Activated CD4-positive, alpha-beta T cell treated with anti-CD3 and anti-CD28 coated beads, Interleukin-2, Interleukin-4, amounts not matched to agents 100 ng/mL and 50 ng/mL, durations not matched to agents 16 hours and 8 hours (primary cell): Measurements from ENCODE around the gene MARCHF5.
A peak's percentile ranks its signal among the peaks of the same experiment; 100 is the strongest.
"Not testable (repeated sequence)": the region's sequence is repeated elsewhere in the genome, so short reads cannot be mapped to it uniquely, and the experiment has no call there.

Experiments
- DNase-seq: peaks from one replicate; pipeline ENCODE4 v3.0.0-alpha.2; 2020; ENCODE audit warnings: low spot score

MARCHF5 gene

DNA sequence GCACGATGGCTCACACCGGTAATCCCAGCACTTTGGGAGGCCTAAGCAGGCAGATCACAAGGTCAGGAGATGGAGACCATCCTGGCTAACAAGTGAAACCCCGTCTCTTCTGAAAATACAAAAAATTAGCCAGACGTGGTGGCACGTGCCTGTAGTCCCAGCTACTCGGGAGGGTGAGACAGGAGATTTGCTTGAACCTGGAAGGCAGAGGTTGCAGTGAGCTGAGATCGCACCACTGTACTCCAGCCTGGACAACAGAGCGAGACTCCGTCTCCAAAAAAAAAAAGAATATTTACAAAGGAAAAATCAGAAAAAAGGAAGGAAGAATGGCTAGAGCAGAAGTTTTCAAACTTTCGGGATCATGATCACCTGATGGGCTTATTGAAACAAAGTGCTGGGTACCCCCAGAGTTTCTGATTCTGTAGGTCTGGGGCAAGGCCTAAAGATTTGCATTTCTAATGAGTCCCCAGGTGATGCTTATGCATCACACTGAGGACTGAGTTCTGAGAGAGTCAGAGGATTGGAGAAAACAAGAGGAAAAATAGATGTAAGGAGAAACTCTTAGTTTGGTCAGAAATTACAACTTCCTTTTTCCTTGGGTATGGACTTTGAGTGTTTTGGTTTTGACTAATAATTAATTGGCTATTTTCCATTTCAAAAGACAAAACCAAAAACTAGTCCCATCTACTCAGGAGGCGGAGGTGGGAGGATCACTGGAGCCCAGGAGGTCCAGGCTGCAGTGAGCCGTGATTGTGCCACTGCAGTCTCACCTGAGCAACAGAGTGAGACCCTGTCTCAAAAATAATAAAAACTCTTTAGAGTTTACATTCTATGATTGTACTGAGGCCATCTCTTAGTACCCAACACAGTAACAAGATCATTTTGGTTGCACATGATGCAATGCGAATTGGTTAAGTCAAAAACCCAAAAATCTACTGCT, 14.4 kb downstream of the MARCHF5 start:
- no peak for DNase-seq

DNA sequence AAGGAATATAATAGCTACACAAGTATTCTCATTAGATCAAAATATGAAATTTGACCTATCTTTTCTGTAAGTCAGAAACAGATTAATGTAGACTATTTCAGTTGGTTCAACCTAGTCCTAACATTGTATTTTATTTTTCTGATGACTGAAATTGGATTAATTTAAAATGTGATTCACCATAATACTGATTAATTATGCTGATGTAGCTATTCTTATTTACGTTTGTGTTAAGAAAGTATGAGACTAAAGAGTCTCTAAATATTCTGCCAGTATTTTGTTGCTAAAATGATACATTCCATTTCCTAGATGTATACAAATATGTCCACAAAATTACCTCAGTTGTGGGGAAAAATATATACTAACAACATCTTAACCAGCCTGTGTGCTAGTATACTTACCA, 18.3 kb downstream of the MARCHF5 start:
- DNase-seq = no peak

DNA sequence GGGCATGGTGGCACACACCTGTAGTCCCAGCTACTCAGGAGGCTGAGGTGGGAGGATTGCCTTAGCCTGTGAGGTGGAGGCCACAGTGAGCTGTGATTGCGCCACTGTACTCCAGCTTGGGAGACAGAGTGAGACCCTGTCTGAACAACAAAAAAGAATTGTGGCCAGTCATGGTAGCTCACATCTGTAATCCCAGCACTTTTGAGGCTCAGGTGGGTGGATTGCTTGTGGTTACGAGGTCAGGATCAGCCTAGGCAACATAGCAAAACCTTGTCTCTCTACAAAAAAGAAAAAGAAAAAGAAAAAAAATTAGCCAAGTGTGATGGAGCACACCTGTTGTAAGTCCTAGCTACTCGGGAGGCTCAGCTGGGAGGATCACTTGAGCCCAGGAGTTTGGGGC, 22.8 kb downstream of the MARCHF5 start:
- no peak for DNase-seq

DNA sequence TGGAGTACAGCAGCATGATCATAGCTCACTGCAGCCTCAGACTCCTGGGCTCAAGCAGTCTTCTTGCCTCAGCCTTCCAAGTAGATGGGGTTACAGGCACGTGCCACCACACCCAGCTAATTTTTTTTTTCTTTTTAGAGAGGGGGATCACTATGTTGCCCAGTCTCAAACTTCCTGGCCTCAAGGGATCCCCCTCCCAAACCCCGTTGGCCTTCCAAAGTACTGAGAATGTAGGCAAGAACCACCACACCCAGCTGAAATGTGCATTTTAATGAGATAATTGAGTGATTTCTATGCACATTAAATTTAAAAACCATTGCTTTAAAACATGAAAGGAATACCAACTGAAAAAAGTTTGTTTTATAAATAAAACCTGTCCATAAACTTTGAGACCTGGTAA, 25.6 kb downstream of the MARCHF5 start:
- no peak for DNase-seq

DNA sequence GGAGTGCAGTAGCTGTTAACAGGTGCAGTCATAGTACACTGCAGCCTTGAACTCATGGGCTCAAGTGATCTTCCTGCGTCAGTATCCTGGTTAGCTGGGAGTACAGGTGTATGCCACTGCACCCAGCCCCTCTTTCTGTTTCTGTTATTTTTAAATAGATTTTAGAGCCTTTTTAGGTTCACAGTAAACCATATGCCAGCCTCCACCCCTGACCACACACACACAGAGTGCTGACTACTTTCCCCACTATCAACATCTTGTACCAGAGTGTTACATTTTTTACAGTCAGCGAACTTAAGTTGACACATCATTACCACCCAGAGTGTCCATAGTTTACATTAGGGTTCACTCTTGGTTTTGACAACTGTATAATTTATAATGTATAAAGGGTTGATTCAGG, 32.1 kb downstream of the MARCHF5 start:
- no peak for DNase-seq

DNA sequence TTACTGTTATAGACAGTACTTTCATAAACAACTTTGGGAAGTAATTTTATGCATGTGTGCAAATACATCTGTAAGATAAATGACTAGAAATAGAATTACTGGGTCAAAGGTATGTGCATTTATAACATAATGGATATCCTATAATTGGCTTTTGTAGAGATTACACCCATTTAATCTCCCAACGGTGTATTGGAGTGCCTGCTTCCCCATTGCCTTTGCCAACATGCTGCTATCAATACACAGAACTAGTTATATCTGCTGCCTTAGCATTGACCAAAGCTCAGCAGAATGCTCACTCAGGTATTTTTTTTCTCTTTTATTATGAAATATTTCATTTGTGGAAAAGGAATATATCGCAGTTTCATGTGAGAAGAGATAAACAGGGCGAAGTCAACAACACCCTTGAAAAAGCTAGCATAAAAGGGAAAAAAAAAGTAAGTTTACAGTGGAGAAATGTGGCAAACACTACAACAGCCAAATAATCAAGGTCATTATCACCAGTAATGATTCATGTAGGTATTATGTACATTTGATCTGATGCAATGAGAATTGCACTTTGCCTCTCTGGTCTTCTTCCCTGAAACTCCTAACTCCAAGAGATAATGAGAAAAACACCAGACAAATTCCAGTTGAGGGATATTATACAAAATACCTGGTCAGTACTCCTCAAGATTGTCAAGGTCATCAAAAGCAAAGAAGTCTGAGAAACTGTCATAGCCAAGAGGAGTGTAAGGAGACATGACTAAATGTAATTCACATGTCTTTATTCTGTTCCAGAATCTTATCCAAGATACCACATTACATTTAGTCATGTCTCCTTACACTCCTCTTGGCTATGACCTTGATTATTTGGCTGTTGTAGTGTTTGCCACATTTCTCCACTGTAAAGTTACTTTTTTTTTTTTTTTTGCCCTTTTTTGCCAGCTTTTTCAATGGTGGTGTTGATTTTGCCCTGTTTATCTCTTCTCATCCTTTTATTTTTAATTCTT, 36.8 kb downstream of the MARCHF5 start:
- no peak for DNase-seq

DNA sequence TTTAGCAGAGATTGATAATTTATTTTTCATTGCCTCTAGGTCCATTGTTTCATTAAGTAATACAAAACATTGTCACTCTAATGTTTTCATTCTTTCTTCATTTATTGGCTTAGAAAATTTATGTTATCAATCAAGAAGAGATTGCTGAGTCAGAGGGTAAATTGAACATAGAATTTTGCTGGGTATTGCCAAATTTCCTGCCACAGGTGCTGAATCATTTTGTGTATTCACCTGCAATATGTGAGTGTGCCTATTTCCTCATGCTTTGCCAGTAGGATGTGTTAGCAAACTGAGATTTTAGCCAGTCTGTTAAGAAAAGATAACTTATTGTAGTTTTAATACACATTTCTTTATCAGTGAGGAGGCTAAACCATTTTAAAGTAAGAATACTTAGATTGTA, 38.0 kb downstream of the MARCHF5 start:
- DNase-seq = peak; percentile 9

DNA sequence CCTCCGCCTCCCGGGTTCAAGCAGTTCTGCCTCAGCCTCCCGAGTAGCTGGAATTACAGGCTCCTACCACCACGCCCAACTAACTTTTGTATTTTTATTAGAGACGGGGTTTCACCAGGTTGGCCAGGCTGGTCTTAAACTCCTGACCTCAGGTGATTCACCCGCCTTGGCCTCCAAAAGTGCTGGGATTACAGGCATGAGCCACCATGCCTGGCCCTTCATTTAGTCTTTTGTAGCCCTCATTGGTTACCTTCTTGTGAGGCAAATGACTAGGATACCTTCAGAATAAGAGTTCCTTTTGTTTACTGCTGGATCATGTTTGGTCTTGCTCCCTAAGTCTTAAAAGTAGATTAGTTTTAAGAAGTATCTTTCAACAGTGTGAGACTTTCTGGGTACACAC, 39.0 kb downstream of the MARCHF5 start:
- not testable (repeated sequence) for DNase-seq

DNA sequence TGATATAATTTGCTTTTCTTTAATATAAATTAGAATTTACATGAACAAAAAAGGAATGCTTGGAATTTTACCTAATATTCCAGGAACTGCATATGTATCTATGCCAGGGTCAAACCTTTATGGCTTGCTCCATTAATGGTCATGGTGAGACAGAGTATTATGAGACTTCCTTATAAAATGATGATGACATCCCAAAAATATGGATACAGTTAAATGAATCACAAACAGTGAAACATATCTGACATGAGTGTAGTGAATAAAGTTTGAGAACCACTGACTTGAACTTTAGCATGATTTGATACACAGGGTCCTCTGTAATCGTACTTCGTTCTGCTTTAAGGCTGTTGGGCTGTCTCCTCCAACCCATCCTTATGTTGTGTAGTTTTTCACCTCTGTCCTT, 51.8 kb downstream of the MARCHF5 start:
- no peak for DNase-seq

DNA sequence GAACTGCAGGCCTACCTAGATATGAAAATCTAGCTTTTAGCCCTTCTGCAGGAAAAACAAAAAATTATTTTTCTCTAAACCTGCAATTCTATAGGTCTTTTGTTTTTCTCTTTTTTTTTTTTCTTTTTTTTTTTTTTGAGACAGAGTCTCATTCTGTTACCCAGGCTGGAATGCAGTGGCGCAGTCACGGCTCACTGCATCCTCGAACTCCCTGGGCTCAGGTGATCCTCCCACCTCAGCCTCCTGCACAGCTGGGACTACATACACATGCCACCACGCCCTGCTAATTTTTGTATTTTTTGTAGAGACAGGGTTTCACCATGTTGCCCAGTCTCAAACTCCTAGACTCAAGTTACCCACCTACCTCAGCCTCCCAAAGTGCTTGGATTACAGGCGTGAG, 54.6 kb downstream of the MARCHF5 start:
- not testable (repeated sequence) for DNase-seq

DNA sequence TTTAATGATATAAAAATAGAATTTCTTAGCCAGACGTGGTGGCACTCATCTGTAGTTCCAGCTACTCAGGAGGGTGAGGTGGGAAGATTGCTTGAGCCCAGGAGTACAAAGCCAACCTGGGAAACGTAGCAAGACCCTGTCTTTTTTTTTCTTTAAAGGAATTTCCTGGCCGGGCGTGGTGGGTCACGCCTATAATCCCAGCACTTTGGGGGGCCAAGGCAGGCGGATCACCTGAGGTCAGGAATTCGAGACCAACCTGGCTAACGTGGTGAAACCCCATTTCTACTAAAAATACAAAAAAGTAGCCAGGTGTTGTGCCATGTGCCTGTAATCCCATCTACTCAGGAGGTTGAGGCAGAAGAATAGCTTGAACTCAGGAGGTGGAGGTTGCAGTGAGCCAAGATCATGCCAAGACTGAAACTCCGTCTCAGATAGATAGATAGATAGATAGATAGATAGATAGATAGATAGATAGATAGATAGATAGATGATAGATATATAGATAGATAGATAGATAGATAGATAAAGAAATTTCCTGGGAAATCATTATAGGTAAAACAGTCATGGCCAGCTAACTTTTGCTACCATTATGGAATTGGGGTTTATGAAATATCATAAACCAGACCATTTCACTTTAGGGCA, 56.2 kb downstream of the MARCHF5 start:
- not testable (repeated sequence) for DNase-seq

DNA sequence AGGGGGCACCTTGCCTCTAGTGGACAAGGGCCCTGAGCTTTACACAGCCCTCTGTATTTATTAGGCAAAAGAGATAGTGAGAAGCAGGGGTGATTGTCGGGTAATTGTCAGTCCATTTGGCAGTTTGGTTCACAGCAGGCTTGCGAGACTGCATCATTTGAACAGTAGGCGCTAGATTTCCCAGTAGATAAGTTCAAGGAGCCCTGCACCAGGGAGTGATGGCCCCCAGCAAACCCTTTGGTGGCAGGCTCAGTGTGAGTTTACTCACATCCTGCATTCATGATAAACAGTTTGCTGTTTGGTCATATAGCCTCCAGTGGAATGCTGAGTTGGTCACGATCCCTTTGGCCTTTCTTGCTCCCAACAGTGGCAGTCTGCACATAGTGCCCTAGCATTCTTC, 59.4 kb downstream of the MARCHF5 start:
- DNase-seq = no peak

DNA sequence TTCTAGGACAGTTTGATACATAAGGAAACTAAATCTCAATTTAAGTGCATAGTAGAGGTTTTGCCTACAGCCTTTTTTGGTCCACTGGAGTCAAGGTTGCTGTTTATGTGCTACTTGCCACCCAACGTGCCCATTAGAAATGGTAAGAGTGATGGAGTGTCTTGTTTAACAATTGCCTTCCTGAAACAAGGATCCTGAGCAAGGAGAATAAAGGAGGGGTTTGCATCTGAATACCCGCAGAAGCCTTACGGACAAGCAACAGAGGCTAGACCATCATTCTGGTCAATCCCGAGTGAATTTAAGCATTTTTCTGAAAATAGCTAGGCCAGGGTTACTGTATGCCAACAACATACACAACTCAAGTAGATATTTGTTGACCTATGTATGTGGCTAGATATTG, 63.6 kb downstream of the MARCHF5 start:
- no peak for DNase-seq

DNA sequence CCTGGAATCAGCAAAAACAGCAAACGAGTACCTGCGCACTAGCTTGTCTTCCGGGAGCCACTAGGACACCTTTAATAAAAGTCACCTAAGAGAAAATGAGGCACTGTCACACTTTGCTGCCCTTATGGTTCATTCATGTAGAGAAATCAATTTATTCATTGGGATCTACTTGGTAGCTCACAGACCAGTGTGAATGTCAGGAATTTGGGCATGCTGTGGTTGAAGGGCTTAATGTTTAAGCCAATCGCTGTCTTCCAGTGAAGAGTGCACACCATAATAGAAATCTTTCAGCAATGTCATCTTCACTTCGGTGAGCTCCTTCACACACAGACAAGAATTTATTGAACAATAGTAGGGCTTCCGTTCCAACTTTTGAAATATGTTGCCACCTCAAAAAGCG, 65.1 kb downstream of the MARCHF5 start:
- DNase-seq = no peak

DNA sequence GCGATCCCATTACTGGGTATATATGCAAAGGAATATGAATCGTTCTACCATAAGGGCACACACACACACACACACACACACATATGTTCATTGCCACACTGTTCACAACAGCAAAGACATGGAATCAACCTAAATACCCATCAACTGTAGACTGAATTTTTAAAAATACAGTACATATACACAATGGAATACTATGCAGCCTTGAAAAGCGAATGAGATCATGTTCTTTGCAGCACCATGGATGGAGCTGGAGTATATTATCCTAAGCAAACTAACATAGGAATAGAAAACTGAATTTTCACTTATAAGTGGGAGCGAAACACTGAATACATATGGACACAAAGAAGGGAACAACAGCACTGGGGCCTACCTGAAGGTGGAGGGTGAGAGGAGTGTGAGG, 72.5 kb downstream of the MARCHF5 start:
- DNase-seq = no peak

DNA sequence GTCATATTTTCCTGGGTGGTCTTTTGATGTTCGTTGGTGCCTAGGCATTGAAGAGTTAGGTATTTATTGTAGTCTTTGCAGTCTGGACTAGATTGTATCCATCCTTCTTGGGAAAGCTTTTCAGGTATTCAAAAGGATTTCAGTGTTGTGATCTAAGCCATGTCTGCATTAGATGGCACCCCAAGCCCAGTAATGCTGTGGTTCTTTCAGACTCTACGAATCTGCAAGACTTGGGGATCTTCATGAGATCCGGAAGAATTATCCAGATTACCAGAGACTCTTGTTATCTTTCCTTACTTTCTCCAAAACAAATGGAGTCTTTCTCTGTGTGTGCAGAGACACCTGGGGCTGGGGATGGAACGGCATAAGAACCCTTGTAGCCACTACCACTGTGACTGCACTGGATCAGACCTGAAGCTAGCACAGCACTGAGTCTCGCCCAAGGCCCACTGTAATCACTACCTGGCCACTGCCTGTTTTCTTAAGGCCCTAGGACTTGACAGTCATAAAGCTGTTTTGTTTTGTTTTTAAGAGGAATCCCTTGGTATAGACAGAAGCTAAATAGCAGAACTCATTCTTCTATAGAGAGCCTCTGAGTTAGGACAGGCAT, 75.5 kb downstream of the MARCHF5 start:
- DNase-seq = no peak

DNA sequence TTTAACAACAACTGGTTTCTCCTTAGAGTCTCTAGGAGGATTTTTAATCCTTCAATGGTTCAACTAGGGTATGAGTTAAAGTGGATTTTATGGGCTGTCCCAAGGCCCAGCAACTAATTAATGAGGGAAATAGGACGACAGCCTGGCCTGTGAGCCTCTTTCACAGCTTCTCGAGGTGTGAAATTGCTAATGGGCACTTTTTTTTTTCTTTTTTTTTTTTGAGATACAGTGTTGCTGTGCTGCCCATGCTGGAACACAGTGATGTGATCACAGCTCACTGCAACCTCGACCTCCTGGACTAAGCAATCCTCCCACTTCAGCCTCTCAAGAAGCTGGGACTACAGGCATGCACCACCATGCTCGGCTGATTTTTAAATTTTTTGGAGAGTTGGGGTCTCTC, 87.0 kb downstream of the MARCHF5 start:
- DNase-seq = no peak

DNA sequence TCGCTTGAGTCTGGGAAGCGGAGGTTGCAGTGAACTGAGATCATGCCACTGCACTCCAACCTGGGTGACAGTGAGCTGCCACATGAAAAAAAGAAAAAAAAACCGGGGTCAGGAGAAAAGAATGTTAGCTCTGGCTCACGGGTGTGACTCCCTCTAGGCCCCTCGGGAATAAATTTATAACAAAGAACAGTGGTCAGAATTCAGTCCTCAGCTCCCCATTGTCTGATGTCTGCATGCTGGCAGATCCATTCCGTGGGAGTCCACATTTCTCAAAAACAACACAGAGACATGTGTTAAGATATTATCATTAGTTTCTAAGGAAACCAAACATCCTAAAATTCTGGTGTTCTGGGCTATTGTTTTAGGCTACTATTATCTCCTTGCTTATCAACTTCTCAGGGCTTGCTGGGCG, 90.6 kb downstream of the MARCHF5 start:
- no peak for DNase-seq

DNA sequence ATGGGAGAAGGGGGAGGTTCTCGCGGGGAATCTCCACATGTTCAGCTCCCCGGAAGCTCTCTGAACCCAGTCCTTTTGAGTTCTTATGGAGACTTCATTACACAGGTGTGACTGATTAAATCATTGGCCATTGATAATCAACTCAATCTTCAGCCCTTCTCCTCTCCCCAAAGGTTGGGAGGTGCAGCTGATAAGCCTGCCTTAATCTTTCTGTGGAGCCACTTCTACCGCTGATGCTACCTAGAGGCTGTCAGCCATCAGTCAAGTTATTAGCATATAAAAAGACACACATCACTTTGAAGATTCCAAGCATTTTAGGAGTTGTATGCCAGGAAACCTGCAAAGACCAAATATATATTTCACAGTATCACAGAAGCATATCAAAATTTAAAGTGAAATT, 91.7 kb downstream of the MARCHF5 start:
- DNase-seq = no peak

DNA sequence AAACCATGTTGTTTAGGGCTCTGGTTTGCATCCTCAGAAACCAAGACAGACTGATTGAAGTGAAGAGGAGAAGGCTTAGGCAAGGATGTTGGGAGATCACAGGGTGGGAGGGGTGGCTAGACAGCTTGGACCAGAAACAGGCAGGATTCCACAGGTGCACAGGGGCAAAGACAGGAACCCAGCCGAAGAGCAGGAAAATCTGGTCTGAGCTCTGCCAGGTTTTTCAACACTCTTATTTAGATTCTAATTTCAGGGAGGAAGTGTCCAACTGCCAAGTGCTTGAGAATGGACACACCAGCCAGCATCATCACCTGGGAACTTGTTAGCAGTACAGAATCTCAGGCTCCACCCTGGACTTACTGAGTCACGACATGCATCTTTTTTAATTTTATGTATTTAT, 93.8 kb downstream of the MARCHF5 start:
- no peak for DNase-seq

DNA sequence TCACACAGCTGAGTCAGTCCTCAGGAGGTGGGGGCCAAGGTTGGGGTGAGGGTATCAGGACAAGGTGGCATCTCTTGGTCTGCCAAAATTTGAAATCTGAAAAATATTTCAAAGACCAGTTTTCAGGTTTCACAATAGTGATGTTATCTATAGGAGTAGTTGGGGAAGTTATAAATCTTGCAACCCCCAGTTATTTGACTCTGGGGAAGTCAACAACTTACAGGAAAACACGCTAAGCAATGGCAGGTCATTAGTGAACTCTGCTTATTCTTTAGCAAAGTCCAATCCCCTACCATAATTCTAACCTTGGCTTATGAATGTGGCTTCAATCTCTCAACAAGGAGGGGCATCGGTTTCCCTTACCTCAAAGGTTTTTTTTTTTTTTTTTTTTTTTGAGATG, 94.9 kb downstream of the MARCHF5 start:
- DNase-seq = no peak
